OCI-LY7 (cell line): ENCODE results near the gene ZNF557. TPM values are rescaled to one million over a fixed set of nuclear protein-coding genes. Genes with fewer than 3 reads are reported as not detected.

Experiments used
- BruUV-seq: library from RNA; stranded (reverse); fragments of 400-500 nt; replicated peaks from 2 replicates; lab custom pipeline; 2021; lab: Mats Ljungman, UMichigan
- CTCF ChIA-PET: fragments of 300-600 bp; sonication (Branson Sonifier 250); formaldehyde crosslinking; loops from one replicate; lab custom pipeline; 2022; ENCODE audit warnings: antibody characterized with exemption; ENCODE audit not compliant: unreplicated experiment; lab: Charles Lee
- POLR2A ChIA-PET: fragments of 300-600 bp; sonication (Branson Sonifier 250); formaldehyde crosslinking; loops from one replicate; lab custom pipeline; 2022; ENCODE audit warnings: antibody characterized with exemption; lab: Charles Lee
- DNase-seq: peaks from one replicate; pipeline ENCODE4 v3.0.0-alpha.2; 2015; ENCODE audit warnings: low spot score
- H2AFZ ChIP-seq: fragments of 200-600 bp; sonication (generic), shearing (Covaris generic); 2 replicates; pipeline ENCODE4 v1.6.1; 2014; ENCODE audit warnings: mild to moderate bottlenecking, antibody characterized with exemption, low read length, moderate library complexity
- H3K27ac ChIP-seq: fragments of 200-600 bp; sonication (generic); 2 replicates; pipeline ENCODE4 v1.5.1; 2014; ENCODE audit warnings: mixed run types, low read depth, mild to moderate bottlenecking, moderate library complexity, low read length, inconsistent platforms; ENCODE audit not compliant: poor library complexity, severe bottlenecking
- H3K36me3 ChIP-seq: fragments of 200-600 bp; sonication (generic); 2 replicates; pipeline ENCODE4 v1.6.1; 2014; ENCODE audit warnings: mild to moderate bottlenecking, antibody characterized with exemption, low read length, moderate library complexity, mixed read lengths; ENCODE audit not compliant: insufficient read depth
- H3K4me1 ChIP-seq: fragments of 200-600 bp; sonication (generic); 2 replicates; pipeline ENCODE4 v1.5.1; 2014; ENCODE audit warnings: mild to moderate bottlenecking, low read length; ENCODE audit not compliant: insufficient read depth, poor library complexity, severe bottlenecking
- H3K4me2 ChIP-seq: fragments of 200-600 bp; sonication (generic); 2 replicates; pipeline ENCODE4 v1.6.1; 2014; ENCODE audit warnings: mild to moderate bottlenecking, low read length
- H3K4me3 ChIP-seq: fragments of 200-600 bp; sonication (generic); 2 replicates; pipeline ENCODE4 v1.5.1; 2014; ENCODE audit warnings: mild to moderate bottlenecking, low read depth, low read length; ENCODE audit not compliant: poor library complexity, severe bottlenecking
- H3K79me2 ChIP-seq: fragments of 200-600 bp; sonication (generic); 2 replicates; pipeline ENCODE4 v1.6.1; 2016; ENCODE audit warnings: low read depth, mild to moderate bottlenecking, low read length, moderate library complexity, mixed read lengths; ENCODE audit not compliant: insufficient read depth
- H3K9me2 ChIP-seq: fragments of 200-600 bp; sonication (generic); 2 replicates; pipeline ENCODE4 v1.6.1; 2016; ENCODE audit warnings: mild to moderate bottlenecking, low read length, mixed read lengths; ENCODE audit not compliant: insufficient read depth
- H3K9me3 ChIP-seq: fragments of 200-600 bp; sonication (generic); 2 replicates; pipeline ENCODE4 v1.6.1; 2014; ENCODE audit warnings: mild to moderate bottlenecking, mixed run types, low read length, mixed read lengths
- H4K20me1 ChIP-seq: fragments of 200-600 bp; sonication (generic); 2 replicates; pipeline ENCODE4 v1.6.1; 2014; ENCODE audit warnings: mild to moderate bottlenecking, antibody characterized with exemption, low read length, moderate library complexity, mixed read lengths; ENCODE audit not compliant: insufficient read depth
- CTCF ChIP-seq: fragments of 200-600 bp; sonication (generic); conservative IDR thresholded peaks from 2 replicates; pipeline ENCODE4 v1.5.1; 2014; ENCODE audit warnings: mild to moderate bottlenecking, antibody characterized with exemption, low read length, moderate library complexity, mixed read lengths
- EZH2phosphoT487 ChIP-seq: fragments of 200-600 bp; sonication (generic); IDR thresholded peaks from 2 replicates; pipeline ENCODE4 v1.6.1; 2018; ENCODE audit warnings: low read depth, borderline replicate concordance, mild to moderate bottlenecking, mixed run types, antibody characterized with exemption, low read length, moderate library complexity, mixed read lengths
- intact Hi-C: fragments of 100-400 bp; cut with micrococcal nuclease; formaldehyde crosslinking; loops from one replicate; pipeline ENCODE4 v1.10.0; 2022; ENCODE audit not compliant: unreplicated experiment
- total RNA-seq, 2 experiments: library from RNA; depleted of rRNA in 1 of 2; stranded (reverse); fragments of >200 nt in 1 of 2; shearing (Covaris generic) in 1 of 2; gene quantifications; 2 replicates each; pipeline ENCODE4 v1.2.3, GENCODE V29; 2014 to 2022

ZNF557 gene
- total RNA-seq, 2 experiments from 2014 or later, result 12.0 to 16.1 TPM

- Histone ChIP-seq H4K20me1 (no peaks in the 10 kb centered on the region), H3K79me2 (no peaks in the 10 kb centered on the region), H2AFZ (peak overlapping the region; percentile 26; the same call in 1 of the 2 replicates), H3K4me3 (no peak overlapping the region), H3K4me2 (0 out of 2 replicates have a peak overlapping the region, but pooled peaks have one; percentile 19), H3K4me1 (peaks cover 32% of the 10 kb centered on the region), H3K9me2 (no peaks in the 10 kb centered on the region), H3K27ac (no peak overlapping the region), H3K36me3 (no peaks in the 10 kb centered on the region), H3K9me3 (peaks cover 5% of the 10 kb centered on the region; the same call in 1 of the 2 replicates)
- no peak for DNase-seq
- BruUV-seq, result no TSS peak
- CTCF ChIA-PET, result interaction anchor here (1.0 kb wide), 1 partner anchor 467 kb away, joined by 3 read pairs; no protein-coding TSS in a partner anchor
- no peak for TF ChIP-seq CTCF
- no peak for TF ChIP-seq EZH2phosphoT487
- POLR2A ChIA-PET, result interaction anchor here (0.6 kb wide), 1 partner anchor 21 kb away, joined by 3 read pairs; no protein-coding TSS in a partner anchor
- intact Hi-C loops, result loop anchor here (1.0 to 2.0 kb wide), 3 partner anchors 227 to 579 kb away; partner anchors contain the start of gene TRAPPC5
Observed at GRCh38 chr19:7101498-7102253, 32.2 kb downstream of the ZNF557 start.

GRCh38 chr19:7104747-7105447 is 35.4 kb downstream of the ZNF557 start:
- Histone ChIP-seq H2AFZ (no peak overlapping the region), H3K4me1 (peaks cover 24% of the 10 kb centered on the region), H3K4me3 (no peak overlapping the region), H3K4me2 (no peak overlapping the region; the same call in 1 of the 2 replicates), H3K9me3 (no peaks in the 10 kb centered on the region), H4K20me1 (no peaks in the 10 kb centered on the region), H3K27ac (no peak overlapping the region), H3K79me2 (no peaks in the 10 kb centered on the region), H3K36me3 (no peaks in the 10 kb centered on the region), H3K9me2 (no peaks in the 10 kb centered on the region)
- intact Hi-C loops, result no loop called here
- peak; percentile 13 for DNase-seq
- POLR2A ChIA-PET, result no interaction called here
- CTCF ChIA-PET, result no interaction called here
- no TSS peak for BruUV-seq
- TF ChIP-seq CTCF (no peak), EZH2phosphoT487 (no peak)
